CD4-positive, alpha-beta T cell treated with Interleukin-1 beta for 1 hour (primary cell): ENCODE data around the gene SLC24A4.

Source experiments
- DNase-seq, 2 donors: peaks; one replicate each; pipeline ENCODE4 v3.0.0-alpha.2; 2020 to 2022

Gene SLC24A4

GRCh38 chr14:92484132-92484823 is 161.3 kb downstream of the SLC24A4 start:
- no peak for DNase-seq

DNA sequence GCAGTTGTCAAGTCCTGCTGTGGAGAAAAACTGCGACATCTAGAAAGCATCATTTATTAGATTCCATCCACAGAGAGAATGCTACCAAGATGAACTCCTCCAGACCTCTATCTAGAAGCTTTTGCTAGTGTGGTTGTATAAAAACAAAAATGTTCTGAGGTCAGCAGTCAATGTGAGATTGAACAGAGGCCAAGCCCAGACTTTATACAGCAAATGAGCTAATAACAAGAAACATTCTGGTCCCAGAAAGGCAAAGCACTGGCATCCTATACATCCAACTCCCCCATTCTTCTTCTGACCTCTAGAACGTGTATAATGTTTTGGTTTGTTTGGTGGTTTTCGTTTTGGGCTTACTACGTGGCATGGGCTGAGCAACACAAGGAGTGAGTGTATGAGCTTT is 163.9 kb downstream of the SLC24A4 start:
- no peak for DNase-seq

DNA sequence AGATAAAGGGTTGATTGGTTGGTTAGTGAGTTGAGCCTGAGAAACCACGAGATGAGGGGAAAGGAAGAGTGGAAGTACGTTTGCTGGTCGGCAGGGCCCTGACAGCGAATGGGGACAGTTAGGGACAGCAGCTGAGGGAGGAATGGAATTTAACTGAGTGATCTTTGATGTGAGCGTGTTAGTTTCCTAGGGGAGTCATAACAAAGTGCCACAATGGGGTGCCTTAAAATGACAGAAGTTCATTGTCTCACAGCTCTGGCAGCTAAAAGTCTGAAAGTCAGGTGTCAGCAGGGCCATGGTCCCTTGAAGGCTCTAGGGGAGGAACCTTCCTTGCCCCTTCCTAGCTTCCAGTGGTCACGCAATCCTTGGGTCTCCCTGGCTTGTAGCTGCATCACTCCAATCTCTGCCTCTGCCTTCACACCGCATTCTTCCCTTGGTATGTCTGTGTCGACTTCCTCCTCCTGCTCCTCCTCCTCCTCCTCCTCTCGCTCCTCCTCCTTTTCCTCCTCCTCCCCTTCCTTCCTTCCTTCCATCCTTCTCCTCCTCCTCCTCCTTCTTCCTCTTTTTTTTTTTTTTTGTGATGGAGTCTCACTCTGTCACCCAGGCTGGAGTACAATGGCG is 164.7 kb downstream of the SLC24A4 start:
- DNase-seq, result no peak

GRCh38 chr14:92489394-92490238 is 166.7 kb downstream of the SLC24A4 start:
- no peak for DNase-seq

DNA sequence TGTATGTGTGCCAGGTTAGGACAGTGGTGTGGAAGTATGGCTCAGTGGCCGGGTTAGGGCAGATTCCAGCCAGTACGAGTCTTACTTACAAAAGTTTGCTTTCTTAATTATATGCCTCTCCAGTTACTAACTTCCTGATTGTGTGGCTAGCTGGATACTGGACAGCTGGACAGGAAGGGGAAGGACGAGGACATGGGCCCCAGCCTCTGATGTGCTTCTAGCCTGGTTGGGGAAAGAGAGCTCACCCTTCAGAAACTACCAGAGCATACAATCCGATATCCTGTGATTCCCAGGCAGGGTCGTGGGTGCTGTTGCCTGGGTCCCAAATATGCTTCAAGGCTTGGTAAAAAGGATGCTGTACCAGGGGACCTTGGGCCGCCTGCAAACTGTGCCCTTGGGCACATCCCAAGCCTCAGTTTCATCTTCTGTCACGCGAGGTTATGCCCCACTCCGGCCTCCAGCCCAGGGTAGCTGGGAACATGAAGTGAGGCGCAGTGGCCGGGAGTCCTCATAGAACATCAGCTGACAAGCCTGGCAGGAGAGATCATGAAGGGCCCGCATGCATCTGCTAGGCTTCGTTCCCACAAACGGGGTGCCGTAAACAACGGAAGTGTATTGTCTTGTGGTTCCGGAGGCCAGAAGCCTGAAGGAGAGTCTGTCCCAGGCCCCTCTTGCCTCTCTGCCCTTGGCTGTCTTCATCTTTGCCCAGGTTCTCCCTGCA is 167.4 kb downstream of the SLC24A4 start:
- no peak for DNase-seq

GRCh38 chr14:92491782-92492181 is 168.8 kb downstream of the SLC24A4 start:
- DNase-seq, result no peak

DNA sequence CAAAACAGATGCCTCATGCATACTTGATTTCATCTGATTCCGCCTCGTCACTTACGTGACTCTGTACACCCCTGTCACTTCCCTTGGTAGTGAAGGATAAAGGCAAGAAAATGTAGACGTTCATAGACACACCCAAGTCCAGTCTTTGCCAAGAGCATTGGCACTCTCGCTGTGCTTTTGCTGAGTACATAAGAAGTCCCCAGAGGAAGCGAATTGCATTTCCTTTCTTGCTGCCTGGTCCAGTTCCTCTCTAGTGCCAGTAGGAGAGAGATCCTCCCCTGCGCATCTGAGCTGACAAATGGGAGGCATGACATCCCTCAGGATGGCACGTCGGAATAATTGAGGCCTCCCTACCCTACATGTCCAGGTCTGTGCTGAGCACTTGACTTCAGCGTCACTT is 169.3 kb downstream of the SLC24A4 start:
- DNase-seq, result peak in 1 of 2 donors; percentile 59

DNA sequence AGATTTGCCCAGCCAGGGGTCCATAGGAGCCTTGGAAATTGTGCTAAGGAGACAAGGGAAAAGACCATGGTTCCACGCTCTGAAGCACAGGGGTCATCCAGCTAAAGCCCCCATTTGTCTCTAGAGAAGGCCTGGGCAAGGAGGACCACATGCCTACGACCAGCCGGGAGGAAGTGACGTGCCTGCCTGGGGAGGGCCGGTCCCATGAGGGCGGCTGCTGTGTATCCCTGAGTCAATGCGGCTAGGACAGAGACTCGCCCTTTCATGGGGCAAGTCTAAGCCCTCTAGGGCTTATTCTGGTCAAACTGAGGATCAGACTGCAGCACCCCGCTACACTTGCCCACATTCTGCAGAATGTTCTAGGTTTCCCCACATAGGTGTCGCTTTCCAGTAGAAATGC is 170.1 kb downstream of the SLC24A4 start:
- no peak for DNase-seq

GRCh38 chr14:92493492-92493891 is 170.5 kb downstream of the SLC24A4 start:
- DNase-seq, result no peak

DNA sequence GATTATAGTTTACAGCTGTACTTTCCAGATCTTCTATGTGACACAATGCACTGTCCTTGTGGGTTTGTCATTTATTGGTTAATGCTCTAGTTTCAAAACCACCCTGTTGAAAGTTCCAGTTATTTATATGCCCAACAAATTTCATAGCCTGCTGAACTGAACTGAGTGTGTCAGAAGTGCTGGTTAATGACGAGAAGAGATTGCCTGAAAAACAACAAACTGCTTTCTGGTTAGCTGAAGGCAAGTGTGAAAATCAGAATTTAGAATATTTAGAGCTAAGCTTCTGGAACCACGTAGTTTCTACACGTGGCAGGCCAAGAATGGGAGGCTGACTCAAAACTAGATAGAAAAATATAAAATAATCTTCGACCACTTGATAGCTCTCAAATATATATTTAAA is 171.5 kb downstream of the SLC24A4 start:
- DNase-seq, result no peak

GRCh38 chr14:92495027-92495426 is 172.1 kb downstream of the SLC24A4 start:
- DNase-seq, result peak in 1 of 2 donors; percentile 76

DNA sequence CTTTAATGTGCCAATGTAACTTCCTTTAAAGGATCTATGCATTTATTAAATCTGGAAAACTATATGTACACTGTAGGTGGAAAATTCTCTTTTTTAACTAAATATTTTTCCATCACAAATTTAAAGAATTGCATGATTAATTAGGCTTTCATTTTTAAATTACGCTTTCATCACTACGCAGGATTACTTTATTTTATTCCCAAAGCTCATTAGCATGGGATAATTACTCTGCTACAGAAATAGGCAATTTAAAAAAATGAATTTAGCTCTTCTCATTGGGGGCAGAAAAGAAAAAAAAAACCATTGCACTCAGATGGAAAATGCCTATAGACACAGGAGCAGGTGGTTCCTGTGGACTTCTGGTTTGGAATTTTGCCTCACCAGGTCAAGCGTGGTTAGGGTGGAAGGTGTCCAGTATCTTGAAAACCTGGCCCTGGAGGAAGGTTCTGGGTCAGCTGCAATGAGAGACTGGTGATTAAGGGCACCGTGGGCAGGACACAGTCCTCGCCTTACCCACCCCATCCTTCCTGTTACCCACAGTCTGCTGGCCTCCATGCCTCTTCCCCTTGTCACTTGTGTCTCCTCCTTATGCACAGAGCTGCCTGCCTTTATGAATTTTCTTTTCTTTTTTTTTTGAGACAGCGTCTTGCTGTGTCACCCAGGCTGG is 173.4 kb downstream of the SLC24A4 start:
- no peak for DNase-seq

DNA sequence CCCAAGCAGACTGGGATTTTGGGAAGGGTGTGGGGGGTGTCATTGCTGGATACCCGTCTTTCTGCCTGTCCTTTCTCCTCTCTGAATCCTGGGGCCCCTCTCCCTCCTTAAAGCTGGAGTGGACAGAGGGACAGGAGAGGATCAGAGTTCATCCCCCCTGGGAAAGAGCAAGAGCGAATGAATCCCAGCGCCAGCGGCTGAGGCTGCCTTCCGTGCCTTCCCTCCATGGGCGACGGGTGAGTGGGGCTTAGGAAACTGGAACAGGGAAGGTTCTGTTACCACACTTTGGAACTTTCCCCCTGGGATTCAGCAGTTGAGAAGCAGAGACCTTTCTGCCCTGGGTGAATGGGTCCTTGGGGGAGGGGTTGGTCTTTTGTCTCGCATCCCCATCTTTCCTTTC is 174.4 kb downstream of the SLC24A4 start:
- no peak for DNase-seq

DNA sequence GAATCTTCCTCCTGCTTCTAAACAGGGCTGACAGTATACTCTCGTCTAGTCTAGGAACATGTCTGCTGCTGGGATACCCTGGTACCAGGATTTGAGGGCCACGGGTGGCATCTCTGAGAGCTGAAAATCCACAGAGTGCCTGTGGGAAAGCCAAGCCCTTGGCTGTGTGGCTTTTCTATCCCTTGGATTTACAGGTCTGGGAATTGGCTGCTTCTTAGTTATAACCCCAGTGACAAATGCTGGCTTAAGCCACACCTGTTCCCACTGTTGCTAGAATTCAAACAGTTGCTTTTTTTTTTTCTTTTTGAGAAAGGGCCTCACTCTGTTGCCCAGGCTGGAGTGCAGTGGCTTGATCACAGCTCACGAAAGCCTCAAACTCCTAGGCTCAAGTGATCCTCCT is 176.3 kb downstream of the SLC24A4 start:
- no peak for DNase-seq

- no peak for DNase-seq
These were observed 177.6 kb downstream of the SLC24A4 start for GRCh38 chr14:92500491-92500941.

DNA sequence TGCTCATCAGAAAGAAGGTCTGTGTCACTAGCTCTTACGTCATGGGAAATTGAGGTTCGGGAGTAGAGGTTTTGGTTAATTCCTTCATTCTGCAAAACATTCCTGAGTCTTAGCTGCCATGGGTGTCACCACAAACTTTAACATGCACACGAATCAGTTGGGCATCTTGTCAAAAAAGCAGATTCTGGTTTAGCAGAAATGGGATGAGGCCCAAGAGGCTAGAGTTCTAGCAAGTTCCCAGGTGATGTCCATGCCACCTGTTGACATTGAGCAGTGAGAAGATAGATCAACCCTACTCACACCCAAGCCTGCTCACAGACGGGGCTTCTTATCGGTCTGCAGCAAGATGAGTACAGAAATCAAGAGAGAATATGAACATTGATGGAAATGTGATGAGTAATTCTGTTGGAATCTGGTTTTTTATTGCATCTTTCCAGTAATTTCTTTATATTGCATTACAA is 179.0 kb downstream of the SLC24A4 start:
- no peak for DNase-seq

DNA sequence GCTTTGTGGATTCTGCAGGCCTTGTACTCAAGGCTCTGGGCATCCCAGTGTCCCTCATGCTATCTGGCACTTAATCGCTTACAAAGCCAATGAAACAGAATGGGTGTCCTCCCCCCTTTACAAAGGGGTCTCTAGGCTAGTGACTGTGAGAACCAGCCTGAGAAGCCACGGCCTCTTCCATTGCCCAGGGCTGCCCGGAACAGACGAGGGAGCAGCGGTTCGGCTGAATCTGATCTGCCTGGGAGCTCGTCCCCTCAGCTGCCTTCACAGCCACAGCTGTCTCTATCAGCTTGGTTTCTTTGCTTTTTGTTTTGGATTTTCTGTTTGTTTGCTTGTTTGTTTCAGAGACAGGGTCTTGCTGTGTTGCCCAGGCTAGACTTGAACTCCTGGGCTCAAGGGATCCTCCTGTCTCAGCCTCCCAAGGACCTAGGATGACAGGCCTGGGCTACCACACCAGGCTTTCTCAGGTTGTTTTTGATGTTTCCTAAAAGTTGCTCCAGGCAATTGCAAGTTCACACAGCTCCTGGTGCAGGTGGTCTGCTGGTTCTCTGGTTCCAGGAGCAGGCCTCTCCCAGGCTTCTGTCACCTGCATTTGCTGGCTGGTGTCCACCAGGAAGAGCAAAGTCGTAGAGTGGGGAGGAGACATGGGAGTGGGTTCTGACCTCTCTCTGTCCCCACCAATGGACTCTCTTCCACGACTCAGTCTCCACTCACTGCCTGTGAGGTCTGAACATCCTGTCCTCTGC is 179.7 kb downstream of the SLC24A4 start:
- DNase-seq, result no peak

- DNase-seq, result peak in 1 of 2 donors; percentile 39
These were observed 181.0 kb downstream of the SLC24A4 start for GRCh38 chr14:92503756-92504491.

- DNase-seq, result no peak
These were observed 182.9 kb downstream of the SLC24A4 start for GRCh38 chr14:92505826-92506225.

DNA sequence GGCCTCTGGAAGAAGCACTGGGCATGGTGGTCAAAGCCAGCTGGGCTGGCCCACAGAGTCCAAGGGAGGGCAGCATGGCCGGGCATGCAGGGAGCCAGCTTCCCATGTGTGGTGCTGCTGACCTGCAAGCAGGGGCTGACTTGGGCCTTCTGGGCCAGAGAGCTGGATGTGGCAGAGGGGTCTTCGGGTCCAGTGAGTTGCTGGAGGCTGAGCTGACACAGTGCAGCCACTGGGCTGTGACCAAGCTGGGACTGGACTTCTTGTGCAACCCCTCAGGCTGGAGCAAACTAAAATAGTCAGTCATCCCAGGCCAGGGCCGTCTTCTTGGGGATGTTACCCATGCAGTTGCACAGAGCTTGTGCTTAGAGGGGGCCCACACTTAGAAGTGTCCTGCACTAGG is 183.3 kb downstream of the SLC24A4 start:
- DNase-seq, result no peak
